Stomach (tissue), 19 donors: ENCODE measurements around the gene NUMA1. TPM values are rescaled to one million over a fixed set of nuclear protein-coding genes. Genes with fewer than 3 reads are reported as not detected.

Experiments used
- DNase-seq, 2 donors: peaks; one replicate each; pipeline versions ENCODE4 v3.0.0 to v3.0.0-alpha.2; 2013 to 2019
- H3K27ac ChIP-seq, 5 donors: fragments of 200-600 bp in 4 of 5; sonication (generic) in 4 of 5; one replicate each; pipeline ENCODE4 v1.5.1; 2013 to 2019; ENCODE audit warnings: mild to moderate bottlenecking in 1 of 5, moderate library complexity in 1 of 5
- H3K27me3 ChIP-seq, 3 donors: fragments of 200-600 bp; sonication (generic); one replicate each; pipeline ENCODE4 v1.5.1; 2017 to 2019; ENCODE audit warnings: mixed run types in 1 of 3
- H3K36me3 ChIP-seq, 4 donors: fragments of 200-600 bp; sonication (generic); 1 replicate in 3 of 4; 2 replicates in 1 of 4; pipeline ENCODE4 v1.5.1; 2016 to 2019
- H3K4me1 ChIP-seq, 4 donors: fragments of 200-600 bp; sonication (generic); one replicate each; pipeline ENCODE4 v1.5.1; 2016 to 2019
- H3K4me3 ChIP-seq, 4 donors: fragments of 200-600 bp; sonication (generic) in 3 of 4; one replicate each; pipeline ENCODE4 v1.5.1; 2016 to 2019; ENCODE audit warnings: mild to moderate bottlenecking in 1 of 4
- H3K9me3 ChIP-seq, 4 donors: fragments of 200-600 bp; sonication (generic); one replicate each; pipeline ENCODE4 v1.5.1; 2016 to 2019
- EP300 ChIP-seq: sonication (generic); formaldehyde crosslinking; IDR thresholded peaks from one replicate; pipeline ENCODE4 v1.6.1; 2017; ENCODE audit warnings: antibody characterized with exemption
- POLR2A ChIP-seq, 4 donors: fragments of 450-650 bp; IDR thresholded peaks; one replicate each; pipeline ENCODE4 v1.6.1; 2016; ENCODE audit warnings: antibody characterized with exemption in 4 of 4, control low read depth in 2 of 4, mild to moderate bottlenecking in 1 of 4, moderate library complexity in 1 of 4
- POLR2AphosphoS5 ChIP-seq, 3 donors: sonication (generic); formaldehyde crosslinking; IDR thresholded peaks; one replicate each; pipeline ENCODE4 v1.6.1; 2016; ENCODE audit warnings: antibody characterized with exemption in 3 of 3
- WGBS, 5 donors: extraction: QIAGEN DNeasy Blood & Tissue Kit in 3 of 5; methylation state at CpG; one replicate each; pipeline versions ENCODE4 v1.1.5 to v1.1.7; 2013 to 2018; 5-methylcytosine and 5-hydroxymethylcytosine counted together
- intact Hi-C: fragments of 100-400 bp; cut with DNase I; formaldehyde crosslinking; loops from one replicate; pipeline ENCODE4 v1.15.1; 2023; ENCODE audit warnings: low total_unique reads
- long read RNA-seq, 10 donors: transcript quantifications; one replicate each; lab custom pipeline, GENCODE V29; 2026
- polyA plus RNA-seq, 3 donors: library from polyadenylated mRNA; stranded (reverse); fragments of 200-250 nt; gene quantifications; one replicate each; pipeline ENCODE4 v1.2.3, GENCODE V29; 2013
- total RNA-seq, 5 donors: library from RNA; depleted of rRNA; stranded (reverse); fragments of >200 nt; gene quantifications; one replicate each; pipeline versions ENCODE4 v1.1.0 to v1.2.3, GENCODE V29; 2014 to 2016
- TF ChIP-seq, protein P1 (sequence below), 7 experiments: fragments of 450-650 bp in 4 of 7; fragments of 200-600 bp in 3 of 7; sonication (generic) in 3 of 7; IDR thresholded peaks; one replicate each; pipeline ENCODE4 v1.5.1; 2016 to 2019; ENCODE audit warnings: antibody characterized with exemption in 7 of 7, control low read depth in 2 of 7, mild to moderate bottlenecking in 1 of 7
- donor health status: healthy with polysubstance abuse.
- donor health status: Bipolar disorder and iron deficiency.
- donor health status: healthy.

The NUMA1 gene
- 100 to 1,000 TPM; 161 to 619 (median 285) TPM for total RNA-seq
- polyA plus RNA-seq: 100 to 1,000 TPM in 1 of 3 donors, 10 to 100 TPM in 2; 84.2 to 115 (median 92.1) TPM
- long read RNA-seq, donor 1, partial matches to known transcripts: 10 of 20 reads
- long read RNA-seq, donor 1, other reads (novel, unspliced or antisense): 0 of 20 reads
- long read RNA-seq, donor 2, transcript NUMA1-230 (2 exons, 592 nt): major isoform, 8 of 32 reads
- long read RNA-seq, donor 2, transcript NUMA1-223 (14 exons, 2,766 nt): major isoform, 8 of 32 reads
- long read RNA-seq, donor 2, partial matches to known transcripts: 12 of 32 reads
- long read RNA-seq, donor 2, other reads (novel, unspliced or antisense): 0 of 32 reads
- long read RNA-seq, donor 3, transcript NUMA1-223 (14 exons, 2,766 nt): major isoform, 6 of 11 reads
- long read RNA-seq, donor 3, partial matches to known transcripts: 0 of 11 reads
- long read RNA-seq, donor 3, other reads (novel, unspliced or antisense): 0 of 11 reads
- long read RNA-seq, donor 4, partial matches to known transcripts: 0 of 4 reads
- long read RNA-seq, donor 4, other reads (novel, unspliced or antisense): 0 of 4 reads
- long read RNA-seq, donor 5, transcript NUMA1-223 (14 exons, 2,766 nt): major isoform, 9 of 39 reads
- long read RNA-seq, donor 5, partial matches to known transcripts: 23 of 39 reads
- long read RNA-seq, donor 5, other reads (novel, unspliced or antisense): 0 of 39 reads
- long read RNA-seq, donor 6, transcript NUMA1-223 (14 exons, 2,766 nt): major isoform, 14 of 105 reads
- long read RNA-seq, donor 6, transcript NUMA1-217 (7 exons, 2,276 nt): major isoform, 14 of 105 reads
- long read RNA-seq, donor 6, transcript NUMA1-230 (2 exons, 592 nt): minor isoform, 5 of 105 reads
- long read RNA-seq, donor 6, partial matches to known transcripts: 69 of 105 reads
- long read RNA-seq, donor 6, other reads (novel, unspliced or antisense): 0 of 105 reads
- long read RNA-seq, donor 7, transcript NUMA1-223 (14 exons, 2,766 nt): major isoform, 14 of 31 reads
- long read RNA-seq, donor 7, partial matches to known transcripts: 12 of 31 reads
- long read RNA-seq, donor 7, other reads (novel, unspliced or antisense): 0 of 31 reads
- long read RNA-seq, donor 8, transcript NUMA1-216 (2 exons, 216 nt): major isoform, 5 of 23 reads
- long read RNA-seq, donor 8, partial matches to known transcripts: 5 of 23 reads
- long read RNA-seq, donor 8, other reads (novel, unspliced or antisense): 0 of 23 reads
- long read RNA-seq, donor 9, partial matches to known transcripts: 16 of 24 reads
- long read RNA-seq, donor 9, other reads (novel, unspliced or antisense): 0 of 24 reads
- long read RNA-seq, donor 10, transcript NUMA1-223 (14 exons, 2,766 nt): major isoform, 6 of 7 reads
- long read RNA-seq, donor 10, partial matches to known transcripts: 0 of 7 reads
- long read RNA-seq, donor 10, other reads (novel, unspliced or antisense): 0 of 7 reads

DNA sequence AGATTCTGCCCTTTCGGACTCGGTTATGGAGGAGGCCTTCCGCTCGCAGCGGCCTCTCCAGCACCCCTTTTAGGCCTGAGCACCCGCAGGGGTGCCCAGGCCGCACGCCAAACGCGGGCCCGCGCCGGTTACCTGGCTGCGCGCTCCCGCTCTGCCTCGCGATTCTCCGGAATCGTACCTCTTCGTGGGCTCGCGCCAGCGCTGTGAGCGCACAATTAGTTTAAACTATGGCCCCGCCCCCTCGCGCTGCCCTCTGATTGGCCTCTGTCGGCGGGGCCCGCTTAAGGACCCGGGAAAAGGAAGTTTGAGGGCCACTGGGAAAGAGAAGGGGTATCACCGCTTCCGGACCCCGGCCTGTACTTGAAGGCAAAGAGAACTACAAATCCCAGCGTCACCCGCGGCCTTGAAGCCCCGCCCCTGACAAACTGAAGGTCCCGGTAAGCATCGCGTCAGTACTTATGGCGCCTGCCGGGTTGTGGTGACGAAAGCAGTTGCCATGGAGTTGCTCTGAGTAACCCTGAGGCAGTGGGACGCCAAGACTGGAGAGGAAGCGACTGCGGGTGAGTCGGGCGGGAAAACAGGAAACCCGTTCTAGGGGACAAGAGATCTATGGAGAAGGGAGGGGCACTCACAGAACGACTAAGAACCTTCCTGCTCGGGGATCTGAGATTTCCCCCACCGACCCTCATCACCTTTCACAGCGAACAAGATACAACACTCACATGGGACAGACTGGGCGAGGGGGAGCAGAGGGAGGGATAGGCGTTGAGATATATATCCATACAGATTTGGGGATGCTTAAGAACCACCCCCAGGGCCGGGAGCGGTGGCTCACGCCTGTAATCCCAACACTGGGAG lies at the start of gene NUMA1, which contains the start of gene LRRC51:
NUMA1 (minus strand) TSS at position 217 of the 858 bp plus-strand sequence. CDS start 44,599 bp downstream, outside the sequence.
LRRC51 (plus strand) TSS at position 525 of the 858 bp plus-strand sequence. CDS start 8,234 bp downstream, outside the sequence.
- TF ChIP-seq, protein P1, sequence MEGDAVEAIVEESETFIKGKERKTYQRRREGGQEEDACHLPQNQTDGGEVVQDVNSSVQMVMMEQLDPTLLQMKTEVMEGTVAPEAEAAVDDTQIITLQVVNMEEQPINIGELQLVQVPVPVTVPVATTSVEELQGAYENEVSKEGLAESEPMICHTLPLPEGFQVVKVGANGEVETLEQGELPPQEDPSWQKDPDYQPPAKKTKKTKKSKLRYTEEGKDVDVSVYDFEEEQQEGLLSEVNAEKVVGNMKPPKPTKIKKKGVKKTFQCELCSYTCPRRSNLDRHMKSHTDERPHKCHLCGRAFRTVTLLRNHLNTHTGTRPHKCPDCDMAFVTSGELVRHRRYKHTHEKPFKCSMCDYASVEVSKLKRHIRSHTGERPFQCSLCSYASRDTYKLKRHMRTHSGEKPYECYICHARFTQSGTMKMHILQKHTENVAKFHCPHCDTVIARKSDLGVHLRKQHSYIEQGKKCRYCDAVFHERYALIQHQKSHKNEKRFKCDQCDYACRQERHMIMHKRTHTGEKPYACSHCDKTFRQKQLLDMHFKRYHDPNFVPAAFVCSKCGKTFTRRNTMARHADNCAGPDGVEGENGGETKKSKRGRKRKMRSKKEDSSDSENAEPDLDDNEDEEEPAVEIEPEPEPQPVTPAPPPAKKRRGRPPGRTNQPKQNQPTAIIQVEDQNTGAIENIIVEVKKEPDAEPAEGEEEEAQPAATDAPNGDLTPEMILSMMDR (IDR thresholded peaks at IDR 0.05): no peak
- TF ChIP-seq POLR2A (IDR thresholded peaks at IDR 0.05) (no peak), POLR2AphosphoS5 (IDR thresholded peaks at IDR 0.05) (peak; percentile 63 to 81 (median 71)), EP300 (no peak)

GRCh38 chr11:72129381-72129780 lies 49.0 kb upstream of the NUMA1 start:
- Histone ChIP-seq H3K4me1 (no peaks in the 10 kb centered on the region), H3K9me3 (no peaks in the 10 kb centered on the region), H3K4me3 (no peak overlapping the region), H3K27ac (no peak overlapping the region), H3K36me3 (no peaks in the 10 kb centered on the region), H3K27me3 (no peaks in the 10 kb centered on the region)
- 85 to 88% (median 85%) methylated on average over 3 of the region's 3 CpGs for WGBS, 5 donors
- DNase-seq: no peak
- TF ChIP-seq POLR2A (IDR thresholded peaks at IDR 0.05): no peak
- TF ChIP-seq POLR2AphosphoS5 (IDR thresholded peaks at IDR 0.05): no peak
- TF ChIP-seq, protein P1 (IDR thresholded peaks at IDR 0.05): no peak
- no peak for TF ChIP-seq EP300
- intact Hi-C loops: no loop called here

More for the DNA sequence above, at the start of gene NUMA1, which contains the start of gene LRRC51:
- 0 to 2% (median 0%) methylated on average over 51 to 60 of the region's 60 CpGs for WGBS, 5 donors
- Histone ChIP-seq H3K4me3 (peak within 1 kb of the TSS; percentile 56 to 76 (median 69)), H3K27ac (peak within 1 kb of the TSS; percentile 82 to 96 (median 93)), H3K9me3 (no peaks in the 10 kb centered on the region), H3K36me3 (peaks cover 0 to 11% (median 3%) of the 10 kb centered on the region in 4 donors), H3K27me3 (no peaks in the 10 kb centered on the region), H3K4me1 (peaks cover 23 to 50% (median 31%) of the 10 kb centered on the region in 4 donors)
- intact Hi-C loops: no loop called here
- DNase-seq: peak; percentile 100

- H3K9me3 ChIP-seq: no peaks in the 10 kb centered on the region
- DNase-seq: no peak
- TF ChIP-seq POLR2AphosphoS5 (IDR thresholded peaks at IDR 0.05) (no peak), POLR2A (IDR thresholded peaks at IDR 0.05) (no peak), EP300 (no peak)
- TF ChIP-seq, protein P1 (IDR thresholded peaks at IDR 0.05): no peak
- intact Hi-C loops: no loop called here
- H3K36me3 ChIP-seq: no peaks in the 10 kb centered on the region
- H3K27ac ChIP-seq: no peak overlapping the region
- 49 to 74% (median 62%) methylated on average over 2 of the region's 2 CpGs for WGBS, 5 donors
- no peaks in the 10 kb centered on the region for H3K4me1 ChIP-seq
- no peak overlapping the region for H3K4me3 ChIP-seq
- H3K27me3 ChIP-seq: no peaks in the 10 kb centered on the region
Observed at GRCh38 chr11:72127923-72128322, 47.6 kb upstream of the NUMA1 start.
